Measurements from ENCODE around the gene WHRN.

The WHRN gene

DNA sequence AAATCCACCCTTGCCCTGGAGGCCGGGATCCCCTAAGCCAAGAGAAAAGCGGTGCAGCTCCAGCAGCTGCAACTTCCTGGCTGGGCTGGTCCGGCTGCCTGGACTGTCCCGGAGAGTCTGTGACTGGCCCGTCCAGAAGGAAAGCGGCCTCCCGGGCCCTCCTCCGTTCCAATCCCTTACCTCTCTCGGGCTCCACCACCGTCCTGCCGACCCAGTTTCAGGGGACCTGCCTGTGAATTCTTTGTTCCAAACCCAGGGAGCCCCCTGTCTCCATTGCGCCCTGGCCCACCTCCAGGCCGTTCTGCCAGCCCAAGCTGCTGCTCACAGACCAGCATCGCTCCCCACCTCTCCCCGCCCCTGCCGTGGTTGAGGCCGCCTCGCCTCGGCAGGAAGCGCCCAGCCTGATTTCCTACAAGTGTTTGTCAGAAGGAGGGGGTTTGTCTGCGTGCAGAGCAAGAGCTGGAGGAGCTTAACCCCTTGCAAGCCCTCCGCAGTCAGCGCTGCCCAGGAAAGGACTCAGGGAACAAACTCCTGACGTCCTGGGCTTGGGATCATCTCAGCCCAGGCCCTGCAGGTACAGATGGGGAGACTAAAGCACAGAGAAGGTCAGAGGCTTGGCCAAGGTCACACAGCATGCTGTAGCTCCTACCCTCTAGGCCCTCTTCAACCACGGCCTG, 117.5 kb downstream of the WHRN start, which contains the start of gene AKNA:
AKNA (minus strand) TSS at position 303 of the 677 bp plus-strand sequence. CDS start 6,649 bp downstream, outside the sequence.
- Histone ChIP-seq H3K27ac (ENCODE audit: insufficient read depth, low read length, poor library complexity, severe bottlenecking) (peak within 1 kb of the TSS; percentile 97), H3K9me3 (ENCODE audit: control insufficient read depth, low read length) (no peaks in the 10 kb centered on the region), H3K4me1 (ENCODE audit: control insufficient read depth, insufficient read depth, low read length, poor library complexity, severe bottlenecking) (peaks cover 75% of the 10 kb centered on the region), H3K4me3 (ENCODE audit: insufficient read depth, low read depth, low read length, poor library complexity, severe bottlenecking) (peak within 1 kb of the TSS; percentile 89), H3K36me3 (ENCODE audit: control insufficient read depth, insufficient read depth, low read length) (no peaks in the 10 kb centered on the region), H3K27me3 (replicated peaks; ENCODE audit: control insufficient read depth, insufficient read depth, low read length, poor library complexity, severe bottlenecking) (no peaks in the 10 kb centered on the region)
- DNase-seq: peak; percentile 63 to 78 (median 67)

DNA sequence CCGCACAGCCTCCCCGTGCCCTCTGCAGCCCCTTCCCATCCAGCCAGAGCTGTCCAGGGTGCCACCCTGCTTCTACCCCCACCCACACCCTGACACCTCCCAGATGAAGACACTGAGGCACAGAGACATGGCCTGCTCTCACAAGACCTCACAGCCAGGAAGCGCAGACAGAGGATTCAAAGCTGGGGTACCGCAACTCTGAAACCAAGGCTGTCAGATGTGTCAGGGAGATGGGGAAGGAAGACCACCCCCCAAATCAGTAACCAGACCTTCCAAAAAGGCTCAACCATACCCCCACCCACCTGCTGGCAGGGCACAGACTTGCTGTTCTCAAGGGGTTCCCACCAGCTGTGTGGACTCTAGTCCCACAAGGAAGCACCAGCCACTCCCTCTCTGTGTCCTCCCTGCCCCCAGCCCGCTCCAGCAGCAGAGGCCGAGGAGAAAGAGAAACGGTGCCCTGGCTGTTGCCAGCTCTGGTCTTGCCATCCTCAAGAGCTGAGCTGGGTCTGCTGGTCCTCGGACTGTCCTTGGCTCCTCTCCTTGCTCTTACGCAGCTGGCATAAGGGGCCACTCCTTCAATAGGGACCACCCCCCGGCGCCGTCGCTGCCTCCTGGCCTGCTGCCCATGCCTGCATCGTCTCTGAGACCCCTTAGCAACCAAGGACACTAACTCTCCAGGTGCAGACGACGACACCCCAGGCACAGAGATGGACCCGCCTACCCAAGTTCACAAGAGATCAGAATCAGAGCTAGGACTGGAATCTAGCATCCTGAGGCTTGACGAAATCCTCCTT, 118.2 kb downstream of the WHRN start:
- peak overlapping the region; percentile 97 for H3K27ac ChIP-seq (ENCODE audit: insufficient read depth, low read length, poor library complexity, severe bottlenecking)
- no peaks in the 10 kb centered on the region for H3K27me3 ChIP-seq (replicated peaks; ENCODE audit: control insufficient read depth, insufficient read depth, low read length, poor library complexity, severe bottlenecking)
- peak overlapping the region; percentile 89 for H3K4me3 ChIP-seq (ENCODE audit: insufficient read depth, low read depth, low read length, poor library complexity, severe bottlenecking)
- peaks cover 75% of the 10 kb centered on the region for H3K4me1 ChIP-seq (ENCODE audit: control insufficient read depth, insufficient read depth, low read length, poor library complexity, severe bottlenecking)
- H3K9me3 ChIP-seq (ENCODE audit: control insufficient read depth, low read length): no peaks in the 10 kb centered on the region
- no peak for DNase-seq
- peaks cover 3% of the 10 kb centered on the region for H3K36me3 ChIP-seq (ENCODE audit: control insufficient read depth, insufficient read depth, low read length)

DNA sequence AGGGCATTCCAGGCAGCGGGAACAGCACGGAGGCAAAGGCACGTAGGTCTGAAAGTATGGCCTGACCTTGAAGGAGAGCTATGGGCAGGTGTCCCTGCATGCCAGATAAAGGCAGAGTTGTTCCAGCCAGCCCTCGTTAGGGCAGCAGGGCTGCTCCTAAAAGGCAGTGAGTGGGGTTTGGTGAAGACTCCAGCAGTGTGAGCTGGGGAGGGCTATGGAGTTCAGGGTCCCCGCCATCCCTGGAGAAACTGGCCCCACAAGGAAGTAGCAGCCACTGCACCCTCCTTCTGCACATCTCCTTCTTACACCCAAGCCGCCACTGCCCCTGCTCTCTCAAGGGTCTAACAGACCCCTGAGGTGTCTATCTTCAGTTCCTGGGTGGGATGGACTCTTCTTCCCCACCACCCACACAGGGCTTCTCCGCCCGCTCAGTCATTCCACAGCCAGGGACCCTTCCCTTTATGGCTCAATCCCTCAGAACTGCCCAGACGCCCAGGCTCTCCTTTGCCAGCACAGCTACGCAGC, 118.8 kb downstream of the WHRN start:
- Histone ChIP-seq H3K27ac (ENCODE audit: insufficient read depth, low read length, poor library complexity, severe bottlenecking) (peak overlapping the region; percentile 97), H3K4me3 (ENCODE audit: insufficient read depth, low read depth, low read length, poor library complexity, severe bottlenecking) (peak overlapping the region; percentile 89), H3K36me3 (ENCODE audit: control insufficient read depth, insufficient read depth, low read length) (peaks cover 6% of the 10 kb centered on the region), H3K4me1 (ENCODE audit: control insufficient read depth, insufficient read depth, low read length, poor library complexity, severe bottlenecking) (peaks cover 81% of the 10 kb centered on the region), H3K9me3 (ENCODE audit: control insufficient read depth, low read length) (no peaks in the 10 kb centered on the region), H3K27me3 (replicated peaks; ENCODE audit: control insufficient read depth, insufficient read depth, low read length, poor library complexity, severe bottlenecking) (no peaks in the 10 kb centered on the region)
- DNase-seq: no peak

DNA sequence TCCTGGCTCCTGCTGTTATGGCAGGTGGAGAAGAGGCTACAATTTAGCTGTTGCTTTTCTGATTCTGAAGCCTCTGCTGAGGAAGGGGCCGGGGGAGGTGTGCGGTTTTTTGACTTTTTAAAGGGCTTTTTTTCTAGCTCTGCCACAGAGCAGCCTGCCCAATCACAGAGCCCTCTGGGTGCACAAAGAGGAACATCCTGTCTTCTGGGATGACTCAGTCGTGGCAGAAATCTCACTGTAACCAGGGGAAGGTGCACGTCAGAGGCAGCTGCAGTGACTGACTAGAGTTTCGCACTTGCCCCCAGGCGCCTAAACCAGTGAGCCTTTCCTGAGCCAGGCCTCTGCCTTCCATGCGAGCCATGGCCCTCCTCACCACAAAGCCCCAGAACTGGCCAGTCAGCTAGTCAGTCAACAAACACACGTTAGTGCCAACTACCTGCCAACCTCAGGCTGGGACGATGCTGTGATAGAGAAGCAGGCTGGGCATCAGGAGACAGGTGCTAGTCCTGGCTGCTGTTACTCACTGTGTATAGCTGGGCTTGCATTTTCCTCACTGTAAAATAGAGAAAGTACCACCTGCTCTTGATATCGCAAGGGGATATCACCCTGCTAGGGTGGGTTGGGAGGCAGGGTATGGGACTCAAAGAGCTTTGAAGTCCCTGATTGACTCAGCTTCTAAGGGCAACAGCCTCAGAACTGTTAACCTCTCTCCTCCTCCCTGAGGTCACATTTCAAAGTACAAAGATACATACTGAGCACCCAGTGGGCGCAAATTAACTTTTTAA, 119.7 kb downstream of the WHRN start:
- Histone ChIP-seq H3K36me3 (ENCODE audit: control insufficient read depth, insufficient read depth, low read length) (peaks cover 14% of the 10 kb centered on the region), H3K4me3 (ENCODE audit: insufficient read depth, low read depth, low read length, poor library complexity, severe bottlenecking) (peak overlapping the region; percentile 89), H3K27ac (ENCODE audit: insufficient read depth, low read length, poor library complexity, severe bottlenecking) (peak overlapping the region; percentile 97), H3K4me1 (ENCODE audit: control insufficient read depth, insufficient read depth, low read length, poor library complexity, severe bottlenecking) (peaks cover 81% of the 10 kb centered on the region), H3K27me3 (replicated peaks; ENCODE audit: control insufficient read depth, insufficient read depth, low read length, poor library complexity, severe bottlenecking) (no peaks in the 10 kb centered on the region), H3K9me3 (ENCODE audit: control insufficient read depth, low read length) (no peaks in the 10 kb centered on the region)
- peak; percentile 82 to 88 (median 83) for DNase-seq

DNA sequence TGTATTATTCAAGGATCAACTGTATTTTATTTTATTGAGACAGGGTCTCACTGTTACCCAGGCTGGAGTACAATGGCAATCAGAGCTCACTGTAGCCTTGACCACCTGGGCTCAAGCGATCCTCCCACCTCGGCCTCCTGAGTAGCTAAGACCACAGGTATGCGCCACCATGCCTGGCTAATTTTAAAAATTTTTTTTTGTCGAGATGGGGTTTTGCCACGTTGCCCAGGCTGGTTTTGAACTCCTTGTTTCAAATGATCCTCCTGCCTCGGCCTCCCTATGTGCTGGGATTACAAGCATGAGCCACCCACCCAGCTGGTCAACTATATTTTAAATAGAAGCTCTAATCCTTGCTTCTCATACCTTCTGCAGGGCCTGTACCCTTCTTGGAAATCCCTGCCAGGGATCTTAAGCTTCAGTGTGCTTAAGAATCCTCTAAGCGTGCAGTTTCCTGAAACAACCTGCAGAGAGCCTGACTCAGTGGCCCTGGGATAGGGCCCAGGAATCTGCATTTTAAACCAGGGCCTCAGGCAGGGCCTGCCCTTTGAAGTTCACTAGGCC, 120.4 kb downstream of the WHRN start:
- peaks cover 81% of the 10 kb centered on the region for H3K4me1 ChIP-seq (ENCODE audit: control insufficient read depth, insufficient read depth, low read length, poor library complexity, severe bottlenecking)
- peak overlapping the region; percentile 97 for H3K27ac ChIP-seq (ENCODE audit: insufficient read depth, low read length, poor library complexity, severe bottlenecking)
- H3K27me3 ChIP-seq (replicated peaks; ENCODE audit: control insufficient read depth, insufficient read depth, low read length, poor library complexity, severe bottlenecking): no peaks in the 10 kb centered on the region
- peak overlapping the region; percentile 56 for H3K4me3 ChIP-seq (ENCODE audit: insufficient read depth, low read depth, low read length, poor library complexity, severe bottlenecking)
- DNase-seq: no peak
- no peaks in the 10 kb centered on the region for H3K9me3 ChIP-seq (ENCODE audit: control insufficient read depth, low read length)
- H3K36me3 ChIP-seq (ENCODE audit: control insufficient read depth, insufficient read depth, low read length): peaks cover 20% of the 10 kb centered on the region

DNA sequence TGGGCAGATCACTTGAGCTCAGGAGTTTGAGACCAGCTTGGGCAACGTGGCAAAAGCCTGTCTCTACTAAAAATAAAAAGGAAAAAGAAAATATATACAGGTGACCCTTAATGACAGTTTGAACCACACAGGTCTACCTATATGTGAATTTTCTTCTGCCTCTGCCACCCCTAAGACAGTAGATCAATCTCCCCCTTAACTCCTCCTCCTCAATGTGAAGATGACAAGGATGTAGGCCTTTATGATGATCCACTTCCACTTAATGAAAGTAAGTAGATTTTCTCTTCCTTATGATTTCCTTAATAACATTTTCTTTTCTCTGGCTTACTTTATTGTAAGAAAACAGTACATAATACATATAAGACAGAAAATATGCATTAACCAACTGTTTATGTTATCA, 120.9 kb downstream of the WHRN start:
- Histone ChIP-seq H3K27ac (ENCODE audit: insufficient read depth, low read length, poor library complexity, severe bottlenecking) (peak overlapping the region; percentile 97), H3K4me3 (ENCODE audit: insufficient read depth, low read depth, low read length, poor library complexity, severe bottlenecking) (peak overlapping the region; percentile 56), H3K27me3 (replicated peaks; ENCODE audit: control insufficient read depth, insufficient read depth, low read length, poor library complexity, severe bottlenecking) (no peaks in the 10 kb centered on the region), H3K9me3 (ENCODE audit: control insufficient read depth, low read length) (no peaks in the 10 kb centered on the region), H3K4me1 (ENCODE audit: control insufficient read depth, insufficient read depth, low read length, poor library complexity, severe bottlenecking) (peaks cover 81% of the 10 kb centered on the region), H3K36me3 (ENCODE audit: control insufficient read depth, insufficient read depth, low read length) (peaks cover 26% of the 10 kb centered on the region)
- no peak for DNase-seq

DNA sequence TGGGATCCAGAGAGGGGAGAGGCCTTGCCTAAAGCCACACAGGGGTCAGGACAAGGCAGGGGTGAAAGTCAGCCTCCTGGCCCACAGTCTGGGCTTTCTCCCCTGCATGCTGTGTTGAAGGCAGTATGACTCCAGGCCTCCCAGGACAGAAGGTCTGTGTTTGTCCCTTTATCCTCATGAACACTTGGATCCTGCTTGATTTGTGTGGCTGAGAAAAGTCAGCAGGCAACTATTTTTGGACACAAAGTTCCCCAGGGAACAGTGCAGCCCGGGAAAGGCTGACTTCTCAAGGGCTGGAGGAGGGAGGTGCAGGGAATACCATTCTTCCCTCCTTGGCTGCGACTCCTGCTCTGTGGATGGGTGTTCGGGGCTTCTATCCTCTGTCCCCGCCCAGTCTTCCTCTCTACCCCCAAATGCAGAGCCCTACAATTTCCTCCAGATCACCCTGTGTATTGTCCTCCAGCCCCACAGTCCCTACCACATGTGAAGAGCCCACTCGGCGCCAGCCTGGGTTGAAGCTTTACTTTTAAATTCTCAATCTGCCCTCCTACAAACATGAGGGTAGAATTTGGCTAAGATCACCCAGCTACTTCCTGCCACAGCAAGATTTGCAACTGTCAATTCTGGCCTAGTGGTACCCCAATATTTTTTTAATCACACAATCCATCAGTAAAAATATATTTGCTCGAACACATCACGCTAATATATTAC, 121.6 kb downstream of the WHRN start:
- no peak for DNase-seq
- H3K27me3 ChIP-seq (replicated peaks; ENCODE audit: control insufficient read depth, insufficient read depth, low read length, poor library complexity, severe bottlenecking): no peaks in the 10 kb centered on the region
- no peaks in the 10 kb centered on the region for H3K9me3 ChIP-seq (ENCODE audit: control insufficient read depth, low read length)
- H3K4me3 ChIP-seq (ENCODE audit: insufficient read depth, low read depth, low read length, poor library complexity, severe bottlenecking): peak overlapping the region; percentile 56
- H3K36me3 ChIP-seq (ENCODE audit: control insufficient read depth, insufficient read depth, low read length): peaks cover 32% of the 10 kb centered on the region
- peak overlapping the region; percentile 97 for H3K27ac ChIP-seq (ENCODE audit: insufficient read depth, low read length, poor library complexity, severe bottlenecking)
- H3K4me1 ChIP-seq (ENCODE audit: control insufficient read depth, insufficient read depth, low read length, poor library complexity, severe bottlenecking): peaks cover 81% of the 10 kb centered on the region

DNA sequence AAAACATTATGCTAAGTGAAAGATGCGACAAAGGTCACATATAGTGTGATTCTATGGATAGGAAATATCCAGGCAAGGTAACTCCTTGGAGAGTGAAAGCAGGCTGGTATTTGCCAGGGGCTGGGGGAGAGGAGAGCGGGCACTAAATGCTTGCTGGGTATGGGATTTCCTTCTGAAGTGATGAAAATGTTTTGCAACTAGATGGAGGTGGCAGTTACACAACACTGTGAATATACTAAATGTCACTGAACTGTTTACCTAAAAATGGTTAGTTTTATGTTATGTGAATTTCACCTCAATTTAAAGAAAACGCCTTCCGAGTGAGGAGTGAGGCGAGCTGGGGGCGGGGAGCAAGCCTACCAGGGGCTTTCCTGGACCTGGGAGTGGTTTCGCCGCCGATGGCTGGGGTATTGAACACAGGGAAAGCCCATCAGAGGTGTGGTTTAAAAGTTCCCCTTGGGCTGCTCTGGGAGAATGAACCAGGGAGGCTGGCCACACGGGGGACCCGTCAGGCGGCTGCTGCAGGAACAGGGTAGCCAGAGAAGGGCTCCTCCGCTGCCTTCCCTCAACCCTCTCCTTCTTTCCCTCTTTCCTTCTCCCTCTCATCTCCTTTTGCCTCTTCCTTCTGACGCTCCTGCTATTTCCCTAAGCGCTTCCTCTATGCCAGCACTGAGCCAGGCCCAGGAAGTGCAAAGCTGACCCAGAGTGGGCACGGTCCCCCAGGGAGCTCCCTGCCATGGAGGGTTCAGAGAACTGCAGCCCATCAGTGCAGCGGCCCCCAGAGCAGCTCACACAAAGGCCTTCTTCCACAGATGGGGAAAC, 122.4 kb downstream of the WHRN start:
- DNase-seq: peak; percentile 69 to 77 (median 75)
- peak overlapping the region; percentile 56 for H3K4me3 ChIP-seq (ENCODE audit: insufficient read depth, low read depth, low read length, poor library complexity, severe bottlenecking)
- peaks cover 38% of the 10 kb centered on the region for H3K36me3 ChIP-seq (ENCODE audit: control insufficient read depth, insufficient read depth, low read length)
- H3K27me3 ChIP-seq (replicated peaks; ENCODE audit: control insufficient read depth, insufficient read depth, low read length, poor library complexity, severe bottlenecking): no peaks in the 10 kb centered on the region
- H3K4me1 ChIP-seq (ENCODE audit: control insufficient read depth, insufficient read depth, low read length, poor library complexity, severe bottlenecking): peaks cover 81% of the 10 kb centered on the region
- H3K9me3 ChIP-seq (ENCODE audit: control insufficient read depth, low read length): no peaks in the 10 kb centered on the region
- peak overlapping the region; percentile 97 for H3K27ac ChIP-seq (ENCODE audit: insufficient read depth, low read length, poor library complexity, severe bottlenecking)

Data from effector memory CD4-positive, alpha-beta T cell (primary cell).